Erythroblast (primary cell): ENCODE measurements around the gene RIMS1.

Source experiments
- GATA1 ChIP-seq: IDR thresholded peaks from 2 replicates; pipeline ENCODE4 v1.6.1; 2011; ENCODE audit warnings: low read depth, mild to moderate bottlenecking, control low read depth, low read length, moderate library complexity
- POLR2A ChIP-seq: IDR thresholded peaks from 2 replicates; pipeline ENCODE4 v1.6.1; 2011; ENCODE audit warnings: mild to moderate bottlenecking, low read length

DNA sequence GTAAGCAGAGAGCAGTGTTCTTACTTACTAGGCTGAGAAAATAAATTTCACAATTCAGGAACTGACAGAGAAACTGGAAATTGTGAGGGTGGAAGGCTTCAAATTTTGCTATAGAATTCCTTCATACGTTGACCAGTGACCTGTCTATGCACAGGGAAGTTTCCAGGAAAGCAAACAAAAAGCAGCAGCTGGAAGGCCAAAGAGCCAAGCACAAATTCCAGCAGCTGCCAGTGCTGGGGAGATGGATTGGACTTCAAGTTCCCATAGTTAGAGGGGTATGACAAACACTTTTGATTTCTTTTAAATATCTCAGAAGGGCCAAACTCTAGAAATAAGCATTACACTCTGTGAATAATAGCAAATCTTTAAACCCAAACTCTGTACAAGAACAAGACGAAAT lies 436.4 kb downstream of the RIMS1 start:
- TF ChIP-seq POLR2A (no peak), GATA1 (no peak)
